A549 (cell line): ENCODE data around the gene NPAS2. TPM values are rescaled to one million over a fixed set of nuclear protein-coding genes. Genes with fewer than 3 reads are reported as not detected.
A peak's percentile ranks its signal among the peaks of the same experiment; 100 is the strongest.

Experiments used
- ATAC-seq, 2 experiments: fragments of 200-7000 bp in 1 of 2; fragments of >200 bp in 1 of 2; cut with Nextera tagmentation in 1 of 2; cut with Tn5 transposase in 1 of 2; 3 replicates each; pipeline versions ENCODE4 v1.8.0 to v1.9.1; 2018 to 2020; ENCODE audit warnings: mild to moderate bottlenecking in 1 of 2, moderate library complexity in 1 of 2
- CTCF ChIA-PET: fragments of 300-600 bp; sonication (Branson Sonifier 250); formaldehyde crosslinking; extraction: SDS; loops from one replicate; lab custom pipeline; 2021; ENCODE audit warnings: antibody characterized with exemption, inconsistent platforms; lab: Yijun Ruan, JAX
- POLR2A ChIA-PET: fragments of 350-600 bp; formaldehyde crosslinking; extraction: SDS; loops from one replicate; lab custom pipeline; 2021; ENCODE audit warnings: antibody characterized with exemption, inconsistent platforms; lab: Yijun Ruan, JAX
- DNase-seq, 2 experiments: peaks; one replicate each; pipeline versions ENCODE4 v3.0.0 to v3.0.0-alpha.2; 2011 to 2016; ENCODE audit warnings: low read depth in 1 of 2, low spot score in 1 of 2
- FAIRE-seq: peaks from 2 replicates; lab custom pipeline; 2011; peaks lifted over from hg19 to GRCh38; lab: Jason Lieb, UNC
- H3K27ac ChIP-seq, 2 experiments: fragments of >200 bp; sonication (Bioruptor Twin); formaldehyde crosslinking; 3 replicates each; pipeline ENCODE4 v1.5.1; 2016 to 2017
- H3K4me1 ChIP-seq: fragments of >200 bp; sonication (Bioruptor Twin); formaldehyde crosslinking; 3 replicates; pipeline ENCODE4 v1.6.1; 2016
- H3K4me2 ChIP-seq: fragments of >200 bp; sonication (Bioruptor Twin); formaldehyde crosslinking; 3 replicates; pipeline ENCODE4 v1.6.1; 2016
- H3K4me3 ChIP-seq: fragments of >200 bp; sonication (Bioruptor Twin); formaldehyde crosslinking; 3 replicates; pipeline ENCODE4 v1.5.1; 2016
- H3K9me3 ChIP-seq: fragments of >200 bp; sonication (Bioruptor Twin); formaldehyde crosslinking; 3 replicates; pipeline ENCODE4 v1.6.1; 2016
- BHLHE40 ChIP-seq: IDR thresholded peaks from 2 replicates; pipeline ENCODE4 v1.6.1; 2012; ENCODE audit warnings: low read depth, low read length, inconsistent platforms
- CBX2 ChIP-seq: fragments of 200-600 bp; sonication (generic); IDR thresholded peaks from 2 replicates; pipeline ENCODE4 v1.6.1; 2016; ENCODE audit warnings: low read depth, mild to moderate bottlenecking, borderline replicate concordance
- CBX8 ChIP-seq: fragments of 200-600 bp; sonication (generic); IDR thresholded peaks from 2 replicates; pipeline ENCODE4 v1.6.1; 2016
- CEBPB ChIP-seq, 2 experiments: fragments of >200 bp in 1 of 2; sonication (Bioruptor Twin) in 1 of 2; formaldehyde crosslinking in 1 of 2; IDR thresholded peaks; 2 replicates each; pipeline ENCODE4 v1.6.1; 2012 to 2016
- EHMT2 ChIP-seq: fragments of 200-600 bp; sonication (generic); IDR thresholded peaks from 2 replicates; pipeline ENCODE4 v1.6.1; 2016; ENCODE audit warnings: antibody characterized with exemption, low read depth, mild to moderate bottlenecking, moderate library complexity
- EP300 ChIP-seq, 2 experiments: fragments of >200 bp; sonication (Bioruptor Twin); formaldehyde crosslinking; IDR thresholded peaks; 2 replicates in 1 of 2; 3 replicates in 1 of 2; pipeline ENCODE4 v1.6.1; 2016 to 2017
- FOSL2 ChIP-seq, 2 experiments: fragments of 450-650 bp in 1 of 2; fragments of >200 bp in 1 of 2; sonication (Bioruptor Twin) in 1 of 2; formaldehyde crosslinking; IDR thresholded peaks; 2 replicates each; pipeline versions ENCODE4 v1.5.0 to v1.6.1; 2016 to 2020; ENCODE audit warnings: mild to moderate bottlenecking in 1 of 2, moderate library complexity in 1 of 2
- FOXS1 ChIP-seq: fragments of 250-450 bp; sonication (Bioruptor Pico); IDR thresholded peaks from 2 replicates; pipeline ENCODE4 v1.5.0; 2020; ENCODE audit warnings: mild to moderate bottlenecking, moderate library complexity
- GATA3 ChIP-seq: IDR thresholded peaks from 2 replicates; pipeline ENCODE4 v1.6.1; 2012; ENCODE audit warnings: borderline replicate concordance
- HEYL ChIP-seq: fragments of 250-450 bp; sonication (Bioruptor Pico); IDR thresholded peaks from 2 replicates; pipeline ENCODE4 v1.8.0; 2021; ENCODE audit warnings: mild to moderate bottlenecking, moderate library complexity
- HMGXB4 ChIP-seq: fragments of 250-450 bp; sonication (Bioruptor Pico); IDR thresholded peaks from 2 replicates; pipeline ENCODE4 v1.5.0; 2021; ENCODE audit warnings: mild to moderate bottlenecking, moderate library complexity, borderline replicate concordance
- HOXA7 ChIP-seq: fragments of 250-450 bp; sonication (Bioruptor Pico); IDR thresholded peaks from 2 replicates; pipeline ENCODE4 v1.5.0; 2020; ENCODE audit warnings: mild to moderate bottlenecking, moderate library complexity
- HOXB13 ChIP-seq: fragments of 250-450 bp; sonication (Bioruptor Pico); IDR thresholded peaks from 2 replicates; pipeline ENCODE4 v1.5.0; 2020; ENCODE audit warnings: low read depth, mild to moderate bottlenecking, moderate library complexity
- JUNB ChIP-seq: fragments of >200 bp; sonication (Bioruptor Twin); formaldehyde crosslinking; IDR thresholded peaks from 2 replicates; pipeline ENCODE4 v1.6.1; 2016
- KDM1A ChIP-seq: fragments of 200-600 bp; sonication (generic); IDR thresholded peaks from 2 replicates; pipeline ENCODE4 v1.6.1; 2016; ENCODE audit warnings: low read depth, mild to moderate bottlenecking
- KDM5A ChIP-seq: fragments of 200-600 bp; sonication (generic); IDR thresholded peaks from 2 replicates; pipeline ENCODE4 v1.6.1; 2016; ENCODE audit warnings: antibody characterized with exemption, mild to moderate bottlenecking
- MYC ChIP-seq: IDR thresholded peaks from 2 replicates; pipeline ENCODE4 v1.6.1; 2012; ENCODE audit warnings: mild to moderate bottlenecking, inconsistent platforms, low read length, improper control_type of control experiment, borderline replicate concordance
- NFE2L2 ChIP-seq: fragments of 150-350 bp; conservative IDR thresholded peaks from 2 replicates; pipeline ENCODE4 v1.6.1; 2014; ENCODE audit warnings: low read length
- NR3C1 ChIP-seq: fragments of >200 bp; sonication (Bioruptor Twin); formaldehyde crosslinking; IDR thresholded peaks from 3 replicates; pipeline ENCODE4 v1.6.1; 2017
- PBX3 ChIP-seq: IDR thresholded peaks from 2 replicates; pipeline ENCODE4 v1.6.1; 2012
- PHF8 ChIP-seq: fragments of 200-600 bp; sonication (generic); IDR thresholded peaks from 2 replicates; pipeline ENCODE4 v1.6.1; 2016; ENCODE audit warnings: low read depth, mild to moderate bottlenecking, antibody characterized with exemption, moderate library complexity, borderline replicate concordance
- POLR2A ChIP-seq: IDR thresholded peaks from 2 replicates; pipeline ENCODE4 v1.6.1; 2012; ENCODE audit warnings: mild to moderate bottlenecking, low read length
- POLR2AphosphoS2 ChIP-seq: conservative IDR thresholded peaks from 2 replicates; pipeline ENCODE4 v1.6.1; 2012; ENCODE audit warnings: low read length, improper control_type of control experiment, inconsistent platforms
- RAD21 ChIP-seq, 2 experiments: fragments of >200 bp in 1 of 2; sonication (Bioruptor Twin) in 1 of 2; formaldehyde crosslinking in 1 of 2; IDR thresholded peaks in 1 of 2; conservative IDR thresholded peaks in 1 of 2; 2 replicates in 1 of 2; 3 replicates in 1 of 2; pipeline ENCODE4 v1.6.1; 2012 to 2018; ENCODE audit warnings: inconsistent platforms in 1 of 2
- RARB ChIP-seq: fragments of 250-450 bp; sonication (Bioruptor Pico); IDR thresholded peaks from 2 replicates; pipeline ENCODE4 v1.8.0; 2021; ENCODE audit warnings: mild to moderate bottlenecking, moderate library complexity
- SMC3 ChIP-seq: fragments of >200 bp; sonication (Bioruptor Twin); formaldehyde crosslinking; IDR thresholded peaks from 3 replicates; pipeline ENCODE4 v1.6.1; 2018; ENCODE audit warnings: inconsistent platforms
- SREBF2 ChIP-seq: fragments of 450-650 bp; IDR thresholded peaks from 2 replicates; pipeline ENCODE4 v1.6.1; 2014; ENCODE audit warnings: mild to moderate bottlenecking, moderate library complexity
- ZC3H11A ChIP-seq: fragments of 450-650 bp; IDR thresholded peaks from 2 replicates; pipeline ENCODE4 v1.6.1; 2014; ENCODE audit warnings: antibody characterized with exemption, mild to moderate bottlenecking
- ZNF302 ChIP-seq: fragments of 250-450 bp; sonication (Bioruptor Pico); IDR thresholded peaks from 2 replicates; pipeline ENCODE4 v1.9.0; 2021; ENCODE audit warnings: inconsistent platforms, mild to moderate bottlenecking, moderate library complexity
- ZSCAN20 ChIP-seq: fragments of 250-450 bp; sonication (Bioruptor Pico); IDR thresholded peaks from 2 replicates; pipeline ENCODE4 v1.8.0; 2022; ENCODE audit warnings: mild to moderate bottlenecking, moderate library complexity
- WGBS: methylation state at CpG from one replicate; pipeline ENCODE4 v1.1.6; 2017; ENCODE audit errors: missing lambda C conversion rate; 5-methylcytosine and 5-hydroxymethylcytosine counted together
- polyA plus RNA-seq, 4 experiments: library from polyadenylated mRNA; depleted of rRNA in 3 of 4; stranded (reverse); fragments of >200 nt; fragmentation: RNase III in 1 of 4; extraction: RNeasy Plus Mini Kit Qiagen cat#74134 plus additional on column Dnase treatment in 1 of 4; gene quantifications; 2 replicates in 3 of 4; 3 replicates in 1 of 4; pipeline ENCODE4 v1.2.3, GENCODE V29; 2011 to 2017
- TF ChIP-seq, protein P1 (sequence below): fragments of 450-650 bp; IDR thresholded peaks from 2 replicates; pipeline ENCODE4 v1.6.1; 2014; ENCODE audit warnings: antibody characterized with exemption
- TF ChIP-seq, protein P2 (sequence below): IDR thresholded peaks from 2 replicates; pipeline ENCODE4 v1.6.1; 2012

NPAS2 gene
- polyA plus RNA-seq, 2 of the 4 experiments (the other 2 are of a cell fraction): 31.4 to 56.1 TPM

DNA sequence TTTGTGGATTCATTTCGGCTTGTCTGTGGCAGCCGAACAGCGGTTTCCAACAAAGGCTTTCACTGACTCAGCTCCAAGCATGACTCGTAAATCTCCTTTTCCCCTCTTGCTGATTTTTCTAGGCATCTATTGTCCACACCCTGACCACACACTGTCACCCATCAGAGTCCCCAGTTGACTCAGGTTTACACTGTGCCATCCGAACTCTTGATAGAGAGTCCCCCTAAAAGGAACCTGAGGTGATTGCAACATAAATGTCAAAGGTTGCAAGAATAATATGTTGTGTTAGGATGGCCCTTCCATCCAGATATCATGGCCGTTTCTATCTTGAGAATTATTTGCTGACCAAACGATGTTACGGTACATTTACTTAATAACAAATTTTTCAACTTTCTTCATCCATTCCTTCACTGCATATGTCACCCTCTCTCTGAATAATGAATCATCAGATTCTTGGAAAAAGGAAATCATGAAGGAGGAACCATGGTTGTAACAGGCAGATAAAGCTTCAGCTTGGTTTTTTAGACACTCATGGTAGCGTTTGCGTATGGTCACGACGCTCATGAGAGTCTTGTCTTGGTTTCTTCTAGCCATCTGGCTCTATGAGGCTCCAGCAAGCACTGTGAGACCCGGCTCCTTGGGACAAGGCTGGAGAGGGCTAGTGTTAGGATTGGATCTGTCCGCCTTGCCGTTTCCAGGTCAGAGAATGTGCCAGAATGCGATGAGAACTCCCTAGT lies 72.1 kb downstream of the NPAS2 start (continued):
- TF ChIP-seq, protein P1, sequence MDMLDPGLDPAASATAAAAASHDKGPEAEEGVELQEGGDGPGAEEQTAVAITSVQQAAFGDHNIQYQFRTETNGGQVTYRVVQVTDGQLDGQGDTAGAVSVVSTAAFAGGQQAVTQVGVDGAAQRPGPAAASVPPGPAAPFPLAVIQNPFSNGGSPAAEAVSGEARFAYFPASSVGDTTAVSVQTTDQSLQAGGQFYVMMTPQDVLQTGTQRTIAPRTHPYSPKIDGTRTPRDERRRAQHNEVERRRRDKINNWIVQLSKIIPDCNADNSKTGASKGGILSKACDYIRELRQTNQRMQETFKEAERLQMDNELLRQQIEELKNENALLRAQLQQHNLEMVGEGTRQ: no peak
- TF ChIP-seq FOSL2 (IDR thresholded peaks at IDR 0.05) (peak; percentile 15; the same call in 1 of the 2 replicates), FOSL2 (CRISPR knock-in tag; IDR thresholded peaks at IDR 0.05) (peak; percentile 25), SREBF2 (no peak), CBX2 (no peak), FOXS1 (CRISPR knock-in tag) (no peak), ZSCAN20 (no peak), EP300 (IDR thresholded peaks at IDR 0.05) (peak; percentile 45 to 60; a peak in 3 of 5 replicates), HMGXB4 (no peak), JUNB (peak; percentile 81), KDM1A (no peak), POLR2AphosphoS2 (no peak), SMC3 (peak; percentile 17; the same call in 1 of the 3 replicates), PHF8 (no peak), NR3C1 (no peak), GATA3 (peak; percentile 39; the same call in 1 of the 2 replicates), NFE2L2 (no peak)
- TF ChIP-seq, protein P2, sequence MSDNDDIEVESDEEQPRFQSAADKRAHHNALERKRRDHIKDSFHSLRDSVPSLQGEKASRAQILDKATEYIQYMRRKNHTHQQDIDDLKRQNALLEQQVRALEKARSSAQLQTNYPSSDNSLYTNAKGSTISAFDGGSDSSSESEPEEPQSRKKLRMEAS: peak; percentile 35; the same call in 1 of the 2 replicates

DNA sequence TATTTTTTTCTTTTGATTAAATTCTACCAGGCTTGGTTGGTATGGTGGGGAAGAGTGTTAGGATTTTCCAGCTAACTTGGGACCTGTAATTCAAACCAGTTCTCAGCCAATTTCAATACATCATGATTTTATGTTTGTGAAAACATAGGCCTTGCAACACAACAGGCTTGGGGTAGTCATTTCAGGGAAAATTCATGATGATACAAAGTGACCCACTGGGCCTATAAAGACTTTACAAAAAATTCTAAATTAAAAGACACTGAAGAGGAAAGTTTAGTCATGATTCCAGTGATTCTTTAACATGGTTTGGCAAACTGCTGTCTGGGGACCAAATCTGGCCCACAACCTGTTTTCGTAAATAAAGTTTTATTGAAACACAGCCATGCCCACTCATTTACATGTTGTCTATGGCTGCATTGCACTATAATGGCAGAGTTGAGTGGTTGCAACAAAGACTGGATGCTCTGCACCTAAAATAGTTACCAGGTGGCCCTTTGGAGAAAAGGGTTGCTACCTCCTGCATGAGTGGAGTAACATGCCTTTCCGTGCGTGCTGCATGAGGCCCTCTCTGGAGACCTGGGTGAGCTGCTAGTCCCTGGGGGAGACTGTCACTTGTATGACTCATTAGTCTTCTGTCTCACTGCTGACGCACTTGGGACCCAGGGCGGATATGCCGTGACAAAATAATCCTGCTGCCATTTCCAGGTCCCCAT lies 73.6 kb downstream of the NPAS2 start:
- peaks cover 73% of the 10 kb centered on the region for H3K4me1 ChIP-seq
- TF ChIP-seq CBX8: no peak
- peak; percentile 97 to 98; a peak in 4 of 5 replicates for TF ChIP-seq EP300 (IDR thresholded peaks at IDR 0.05)
- 0 out of 2 replicates have a peak, but pooled peaks have one; percentile 35 for TF ChIP-seq HEYL (CRISPR knock-in tag)
- TF ChIP-seq ZSCAN20: 0 out of 2 replicates have a peak, but pooled peaks have one; percentile 5
- peak; percentile 28; the same call in 2 of the 3 replicates for TF ChIP-seq SMC3
- TF ChIP-seq ZNF302 (CRISPR knock-in tag): peak; percentile 81; the same call in 1 of the 2 replicates
- TF ChIP-seq KDM5A: no peak
- no peak for TF ChIP-seq EHMT2
- TF ChIP-seq KDM1A: no peak
- no peak for TF ChIP-seq BHLHE40
- TF ChIP-seq CEBPB (IDR thresholded peaks at IDR 0.05): peak; percentile 54 to 76; a peak in 3 of 4 replicates
- no peak for TF ChIP-seq HOXB13 (CRISPR knock-in tag)
- TF ChIP-seq JUNB: peak; percentile 89
- TF ChIP-seq ZC3H11A: no peak
- TF ChIP-seq POLR2A: no peak
- TF ChIP-seq HOXA7 (CRISPR knock-in tag): peak; percentile 49; the same call in 1 of the 2 replicates
- TF ChIP-seq, protein P2: peak; percentile 87
- no peak for TF ChIP-seq SREBF2
- TF ChIP-seq PBX3: peak; percentile 74
- peak; percentile 52; the same call in 1 of the 2 replicates for TF ChIP-seq MYC
- no peak for TF ChIP-seq CBX2
- peak; percentile 5 to 47; a peak in 3 of 5 replicates for TF ChIP-seq RAD21 (conservative IDR thresholded peaks at IDR 0.05 in 1 of 2, IDR thresholded peaks at IDR 0.05 in 1 of 2)
- peak; percentile 48; the same call in 1 of the 2 replicates for TF ChIP-seq RARB (CRISPR knock-in tag)
- peak; percentile 96 for TF ChIP-seq GATA3
- TF ChIP-seq FOSL2 (IDR thresholded peaks at IDR 0.05): peak; percentile 91
- peak; percentile 96 for TF ChIP-seq FOSL2 (CRISPR knock-in tag; IDR thresholded peaks at IDR 0.05)

More for the DNA sequence above, 73.6 kb downstream of the NPAS2 start:
- ChIA-PET POLR2A (interaction anchor here (1.0 to 1.6 kb wide), 2 partner anchors 9 to 331 kb away, joined by 3 to 6 read pairs; partner anchors contain the start of gene PDCL3), CTCF (interaction anchor here (1.1 to 1.3 kb wide), 3 partner anchors 30 to 287 kb away, joined by 3 to 4 read pairs (median 4); no protein-coding TSS in a partner anchor)
- no peaks in the 10 kb centered on the region for H3K9me3 ChIP-seq
- DNase-seq (peak; percentile 90 to 96), FAIRE-seq (no peak), ATAC-seq (peak; percentile 81 to 88)
- WGBS: 14% methylated on average over 6 of the region's 6 CpGs
- H3K4me3 ChIP-seq: no peak overlapping the region
- peak overlapping the region; percentile 88 to 94 for H3K27ac ChIP-seq
- peak overlapping the region; percentile 55 for H3K4me2 ChIP-seq
